H1 (cell line): ENCODE data around the gene TLK2. TPM values are rescaled to one million over a fixed set of nuclear protein-coding genes. Genes with fewer than 3 reads are reported as not detected.

Experiments
- CTCF ChIA-PET: fragments of 300-600 bp; sonication (Branson Sonifier 250); formaldehyde crosslinking; loops from one replicate; lab custom pipeline; 2021; ENCODE audit not compliant: partially characterized antibody; lab: Charles Lee
- POLR2A ChIA-PET: fragments of 300-600 bp; sonication (Branson Sonifier 250); formaldehyde crosslinking; loops from one replicate; lab custom pipeline; 2021; ENCODE audit warnings: inconsistent platforms; ENCODE audit not compliant: partially characterized antibody; lab: Charles Lee
- DNase-seq, 2 experiments: peaks; one replicate each; pipeline versions ENCODE4 v3.0.0 to v3.0.0-alpha.2; 2010 to 2022; ENCODE audit warnings: low spot score in 2 of 2, low read depth in 1 of 2, mixed read lengths in 1 of 2
- FAIRE-seq: peaks from 2 replicates; lab custom pipeline; 2011; peaks lifted over from hg19 to GRCh38; lab: Jason Lieb, UNC
- H2AFZ ChIP-seq: 2 replicates; pipeline ENCODE4 v1.8.1; 2012; ENCODE audit warnings: low read length, inconsistent platforms
- H2AK5ac ChIP-seq: 2 replicates; pipeline ENCODE4 v1.6.1; 2013; ENCODE audit warnings: low read depth, low read length
- H2BK120ac ChIP-seq: replicated peaks from 2 replicates; pipeline ENCODE3; 2013; ENCODE audit warnings: low read depth, low read length, inconsistent platforms
- H2BK12ac ChIP-seq: 2 replicates; pipeline ENCODE4 v1.6.1; 2013; ENCODE audit warnings: low read depth, low read length
- H2BK15ac ChIP-seq: 2 replicates; pipeline ENCODE4 v1.6.1; 2013; ENCODE audit warnings: low read length
- H2BK20ac ChIP-seq: 2 replicates; pipeline ENCODE4 v1.6.1; 2013; ENCODE audit warnings: low read length
- H2BK5ac ChIP-seq: 2 replicates; pipeline ENCODE4 v1.6.1; 2013; ENCODE audit warnings: low read depth, low read length
- H3K14ac ChIP-seq: 2 replicates; pipeline ENCODE4 v1.6.1; 2013; ENCODE audit warnings: inconsistent platforms; ENCODE audit not compliant: insufficient read length
- H3K18ac ChIP-seq: 2 replicates; pipeline ENCODE4 v1.6.1; 2013; ENCODE audit warnings: low read length; ENCODE audit errors: extremely low read depth
- H3K23ac ChIP-seq: 2 replicates; pipeline ENCODE4 v1.6.1; 2013; ENCODE audit warnings: inconsistent platforms; ENCODE audit not compliant: insufficient read length
- H3K23me2 ChIP-seq: 2 replicates; pipeline ENCODE4 v1.6.1; 2013; ENCODE audit warnings: low read depth, low read length
- H3K27ac ChIP-seq: 2 replicates; pipeline ENCODE4 v1.6.1; 2011; ENCODE audit warnings: low read depth, low read length, inconsistent platforms
- H3K27me3 ChIP-seq, 4 experiments: replicated peaks in 1 of 4; 1 replicate in 1 of 4; 2 replicates in 3 of 4; pipeline versions ENCODE4 v1.6.1 to v1.8.1; 2011 to 2013; ENCODE audit warnings: low read length in 3 of 4, mild to moderate bottlenecking in 3 of 4, inconsistent platforms in 2 of 4, mixed read lengths in 2 of 4, moderate library complexity in 1 of 4; ENCODE audit not compliant: control insufficient read depth in 3 of 4, insufficient read depth in 3 of 4; ENCODE audit errors: extremely low read depth in 1 of 4
- H3K36me3 ChIP-seq, 4 experiments: 2 replicates each; pipeline versions ENCODE4 v1.6.1 to v1.8.1; 2011 to 2013; ENCODE audit warnings: mild to moderate bottlenecking in 4 of 4, low read length in 3 of 4, moderate library complexity in 2 of 4, control low read depth in 1 of 4, inconsistent platforms in 1 of 4; ENCODE audit not compliant: insufficient read depth in 4 of 4, control insufficient read depth in 2 of 4
- H3K4ac ChIP-seq: replicated peaks from 2 replicates; pipeline ENCODE3; 2013; ENCODE audit warnings: low read length, low read depth, mixed read lengths, inconsistent platforms; ENCODE audit not compliant: insufficient read length
- H3K4me1 ChIP-seq, 4 experiments: replicated peaks in 1 of 4; 1 replicate in 1 of 4; 2 replicates in 3 of 4; pipeline versions ENCODE4 v1.6.1 to v1.8.1; 2011 to 2013; ENCODE audit warnings: low read length in 3 of 4, inconsistent platforms in 2 of 4, mixed read lengths in 1 of 4; ENCODE audit not compliant: insufficient read depth in 4 of 4, control insufficient read depth in 3 of 4
- H3K4me2 ChIP-seq, 2 experiments: 2 replicates each; pipeline versions ENCODE4 v1.6.1 to v1.8.1; 2011 to 2013; ENCODE audit warnings: low read depth in 2 of 2, low read length in 2 of 2, control low read depth in 1 of 2, inconsistent platforms in 1 of 2, mild to moderate bottlenecking in 1 of 2; ENCODE audit not compliant: insufficient read depth in 1 of 2
- H3K4me3 ChIP-seq, 4 experiments: fragments of 200-600, 300-600 bp in 1 of 4; sonication (generic), shearing (Covaris generic), sonication (Bioruptor Twin) in 1 of 4; 2 replicates each; pipeline versions ENCODE4 v1.5.1 to v1.8.1; 2011 to 2016; ENCODE audit warnings: low read length in 4 of 4, low read depth in 3 of 4, control low read depth in 2 of 4, inconsistent platforms in 2 of 4, mild to moderate bottlenecking in 2 of 4, mixed read lengths in 1 of 4, moderate library complexity in 1 of 4; ENCODE audit not compliant: insufficient read depth in 2 of 4; ENCODE audit errors: extremely low read depth in 1 of 4
- H3K56ac ChIP-seq: replicated peaks from 2 replicates; pipeline ENCODE3; 2013; ENCODE audit warnings: low read depth, mild to moderate bottlenecking, mixed read lengths, low read length, inconsistent platforms; ENCODE audit not compliant: insufficient read length
- H3K79me1 ChIP-seq: 2 replicates; pipeline ENCODE4 v1.6.1; 2013; ENCODE audit warnings: low read depth, low read length, control low read depth
- H3K79me2 ChIP-seq, 2 experiments: 2 replicates each; pipeline versions ENCODE4 v1.6.1 to v1.8.1; 2012 to 2013; ENCODE audit warnings: low read length in 2 of 2, mild to moderate bottlenecking in 2 of 2, inconsistent platforms in 1 of 2; ENCODE audit not compliant: insufficient read depth in 2 of 2, control insufficient read depth in 1 of 2
- H3K9ac ChIP-seq, 4 experiments: replicated peaks in 1 of 4; 1 replicate in 1 of 4; 2 replicates in 3 of 4; pipeline versions ENCODE4 v1.6.1 to v1.8.1; 2011 to 2013; ENCODE audit warnings: low read depth in 3 of 4, low read length in 3 of 4, control low read depth in 2 of 4, mild to moderate bottlenecking in 2 of 4, moderate library complexity in 2 of 4, inconsistent platforms in 1 of 4; ENCODE audit errors: extremely low read depth in 1 of 4
- H3K9me3 ChIP-seq, 2 experiments: 2 replicates each; pipeline versions ENCODE4 v1.6.1 to v1.8.1; 2012 to 2013; ENCODE audit warnings: mild to moderate bottlenecking in 2 of 2, moderate library complexity in 2 of 2, control low read depth in 1 of 2, inconsistent platforms in 1 of 2, low read depth in 1 of 2, low read length in 1 of 2, mixed read lengths in 1 of 2; ENCODE audit not compliant: insufficient read depth in 2 of 2
- H4K20me1 ChIP-seq, 2 experiments: replicated peaks in 1 of 2; 2 replicates each; pipeline versions ENCODE3 to v1.8.1; 2011 to 2013; ENCODE audit warnings: inconsistent platforms in 2 of 2, low read length in 2 of 2, mild to moderate bottlenecking in 1 of 2; ENCODE audit not compliant: insufficient read depth in 2 of 2, control insufficient read depth in 1 of 2
- H4K5ac ChIP-seq: 2 replicates; pipeline ENCODE4 v1.6.1; 2013; ENCODE audit warnings: low read length, low read depth, mixed read lengths, inconsistent platforms; ENCODE audit not compliant: insufficient read length
- H4K8ac ChIP-seq: 2 replicates; pipeline ENCODE4 v1.8.0; 2013; ENCODE audit warnings: mild to moderate bottlenecking, moderate library complexity, low read length, inconsistent platforms; ENCODE audit not compliant: insufficient read depth; ENCODE audit errors: extremely low read depth
- H4K91ac ChIP-seq: replicated peaks from 2 replicates; pipeline ENCODE3; 2013; ENCODE audit warnings: low read length, mixed read lengths, inconsistent platforms; ENCODE audit not compliant: insufficient read length
- BCL11A ChIP-seq, 2 experiments: IDR thresholded peaks; one replicate each; pipeline ENCODE4 v1.6.1; 2011; ENCODE audit warnings: low read depth in 2 of 2, low read length in 2 of 2, mild to moderate bottlenecking in 2 of 2
- BRCA1 ChIP-seq: IDR thresholded peaks from 2 replicates; pipeline ENCODE4 v1.6.1; 2012; ENCODE audit warnings: low read depth, low read length, improper control_type of control experiment
- CHD2 ChIP-seq: IDR thresholded peaks from 2 replicates; pipeline ENCODE4 v1.6.1; 2012; ENCODE audit warnings: low read length, improper control_type of control experiment
- GTF2F1 ChIP-seq: IDR thresholded peaks from 2 replicates; pipeline ENCODE4 v1.6.1; 2012; ENCODE audit warnings: low read depth, low read length, improper control_type of control experiment, borderline replicate concordance
- HDAC2 ChIP-seq, 2 experiments: fragments of 300-600 bp in 1 of 2; sonication (generic) in 1 of 2; IDR thresholded peaks; 2 replicates each; pipeline ENCODE4 v1.6.1; 2011 to 2012; ENCODE audit warnings: low read depth in 2 of 2, low read length in 2 of 2, mild to moderate bottlenecking in 2 of 2, moderate library complexity in 2 of 2, borderline replicate concordance in 1 of 2, inconsistent platforms in 1 of 2
- MAFK ChIP-seq: IDR thresholded peaks from 2 replicates; pipeline ENCODE4 v1.6.1; 2012; ENCODE audit warnings: low read depth, mild to moderate bottlenecking, improper control_type of control experiment, low read length
- RAD21 ChIP-seq, 2 experiments: IDR thresholded peaks in 1 of 2; conservative IDR thresholded peaks in 1 of 2; 2 replicates each; pipeline ENCODE4 v1.6.1; 2011; ENCODE audit warnings: low read depth in 2 of 2, low read length in 2 of 2, improper control_type of control experiment in 1 of 2, inconsistent platforms in 1 of 2, mild to moderate bottlenecking in 1 of 2, moderate library complexity in 1 of 2
- RXRA ChIP-seq: IDR thresholded peaks from 2 replicates; pipeline ENCODE4 v1.6.1; 2011; ENCODE audit warnings: low read depth, mild to moderate bottlenecking, low read length, moderate library complexity; ENCODE audit not compliant: insufficient read depth
- SP1 ChIP-seq: IDR thresholded peaks from 2 replicates; pipeline ENCODE4 v1.6.1; 2011; ENCODE audit warnings: low read depth, low read length
- SP2 ChIP-seq: IDR thresholded peaks from 2 replicates; pipeline ENCODE4 v1.6.1; 2012; ENCODE audit warnings: mild to moderate bottlenecking, low read length, inconsistent platforms
- WGBS, 2 experiments: shearing (Covaris generic) in 1 of 2; methylation state at CpG; one replicate each; pipeline versions ENCODE4 v1.1.6 to v1.1.7; 2013 to 2015; ENCODE audit warnings: low lambda C conversion rate in 2 of 2, mixed read lengths in 2 of 2, inconsistent platforms in 1 of 2, low coverage in 1 of 2, missing lambda C conversion rate in 1 of 2; ENCODE audit not compliant: insufficient replicate concordance in 2 of 2, insufficient coverage in 1 of 2, insufficient read length in 1 of 2; ENCODE audit errors: extremely low coverage in 1 of 2, missing lambda C conversion rate in 1 of 2; 5-methylcytosine and 5-hydroxymethylcytosine counted together
- polyA plus RNA-seq, 7 experiments: library from polyadenylated mRNA; depleted of rRNA in 3 of 7; stranded (reverse) in 5 of 7; unstranded in 2 of 7; fragments of >200 nt in 5 of 7; fragments of 200-250 nt in 2 of 7; gene quantifications; 1 replicate in 5 of 7; 2 replicates in 1 of 7; 4 replicates in 1 of 7; pipeline versions ENCODE4 v1.2.1 to v1.2.3, GENCODE V29; 2011 to 2013; ENCODE audit warnings: missing spikeins in 2 of 7, mixed read lengths in 2 of 7
- total RNA-seq: library from RNA; stranded (reverse); fragmentation: NEBNext Ultra II Directional; extraction: Animal tissue kit (Norgen Biotek cat#: 25700); gene quantifications from 2 replicates; pipeline ENCODE4 v1.2.1, GENCODE V29; 2021

The TLK2 gene
- total and polyA plus RNA-seq, 2 of the 8 experiments (the other 6 are each of a cell fraction or from before 2014, with no cell fraction given): 43.1 to 59.9 TPM

DNA sequence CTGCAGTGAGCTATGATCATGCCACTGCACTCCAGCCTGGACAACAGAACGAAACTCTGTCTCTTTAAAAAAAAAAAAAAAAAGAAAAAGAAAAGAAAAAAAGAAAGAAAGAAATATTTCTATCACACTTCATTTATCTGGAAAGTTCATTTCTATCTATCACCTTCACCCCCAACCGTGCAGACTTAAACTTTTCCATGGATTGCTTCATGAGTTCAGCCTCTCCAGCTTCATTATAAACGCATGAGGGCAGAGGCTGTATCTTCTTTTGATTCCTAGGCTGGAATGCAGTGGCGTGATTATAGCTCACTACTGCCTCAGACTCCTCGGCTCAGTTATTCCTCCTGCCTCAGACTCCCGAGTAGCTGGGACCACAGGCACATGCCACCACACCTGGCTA is 177.0 kb downstream of the TLK2 start:
- H3K9me3 ChIP-seq: 0 out of 4 replicates have a peak, but pooled peaks cover 0 to under 1% of the 10 kb centered on the region in 2 experiments
- ChIA-PET CTCF (interaction anchor here (1.4 kb wide), 1 partner anchor 37 kb away, joined by 4 read pairs; no protein-coding TSS in a partner anchor), POLR2A (interaction anchor here (0.6 to 1.6 kb wide), 2 partner anchors 10 to 15 kb away, joined by 3 read pairs; no protein-coding TSS in a partner anchor)
- no peak overlapping the region for H2AFZ ChIP-seq
- H3K4me2 ChIP-seq: no peak overlapping the region
- H2BK20ac ChIP-seq: no peak overlapping the region
- no peak overlapping the region for H2BK12ac ChIP-seq
- H4K20me1 ChIP-seq: no peaks in the 10 kb centered on the region
- peaks cover 0 to 16% (median 12%) of the 10 kb centered on the region in 4 experiments; a peak in 6 of 7 replicates for H3K4me1 ChIP-seq
- WGBS, 2 experiments: 90% methylated on average over 6 of the region's 6 CpGs; no CpG with 5 or more reads in 1 of the 2 experiments
- no peak overlapping the region for H3K9ac ChIP-seq
- H3K23me2 ChIP-seq: peaks cover 11% of the 10 kb centered on the region
- no peak overlapping the region for H2BK120ac ChIP-seq
- FAIRE-seq (no peak), DNase-seq (no peak)
- H3K18ac ChIP-seq: no peak overlapping the region
- H3K4ac ChIP-seq: no peak overlapping the region
- no peak overlapping the region for H2BK5ac ChIP-seq
- no peak overlapping the region for H3K4me3 ChIP-seq
- H2AK5ac ChIP-seq: no peak overlapping the region
- H3K14ac ChIP-seq: no peak overlapping the region
- H3K36me3 ChIP-seq: no peaks in the 10 kb centered on the region
- no peak overlapping the region for H2BK15ac ChIP-seq
- no peak overlapping the region for H3K27ac ChIP-seq
- H4K5ac ChIP-seq: no peak overlapping the region
- H3K79me1 ChIP-seq: no peaks in the 10 kb centered on the region; the same call in 1 of the 2 replicates
- H3K23ac ChIP-seq: no peak overlapping the region
- no peak overlapping the region for H4K91ac ChIP-seq
- no peak overlapping the region for H4K8ac ChIP-seq
- H3K27me3 ChIP-seq: peaks cover 0 to 6% (median 3%) of the 10 kb centered on the region in 4 experiments; a peak in 1 of 7 replicates
- H3K56ac ChIP-seq: no peak overlapping the region
- H3K79me2 ChIP-seq: no peaks in the 10 kb centered on the region; a peak in 1 of 4 replicates
- TF ChIP-seq CHD2 (no peak), RAD21 (IDR thresholded peaks at IDR 0.05 in 1 of 2, conservative IDR thresholded peaks at IDR 0.05 in 1 of 2; ENCODE audit: low read depth in 2 of 2, low read length in 2 of 2) (no peak), MAFK (no peak), HDAC2 (IDR thresholded peaks at IDR 0.05; ENCODE audit: borderline replicate concordance in 1 of 2, low read depth in 2 of 2, low read length in 2 of 2) (no peak), RXRA (no peak), SP2 (no peak), BRCA1 (no peak), SP1 (no peak), GTF2F1 (no peak), BCL11A (IDR thresholded peaks at IDR 0.05; ENCODE audit: low read depth in 2 of 2, low read length in 2 of 2) (no peak)
